ENCODE data around the gene TASP1. TPM values are rescaled to one million over a fixed set of nuclear protein-coding genes. Genes with fewer than 3 reads are reported as not detected.
A peak's percentile ranks its signal among the peaks of the same experiment; 100 is the strongest.

The TASP1 gene
- total RNA-seq, 1 donor from 2014 or later: 13.5 TPM

DNA sequence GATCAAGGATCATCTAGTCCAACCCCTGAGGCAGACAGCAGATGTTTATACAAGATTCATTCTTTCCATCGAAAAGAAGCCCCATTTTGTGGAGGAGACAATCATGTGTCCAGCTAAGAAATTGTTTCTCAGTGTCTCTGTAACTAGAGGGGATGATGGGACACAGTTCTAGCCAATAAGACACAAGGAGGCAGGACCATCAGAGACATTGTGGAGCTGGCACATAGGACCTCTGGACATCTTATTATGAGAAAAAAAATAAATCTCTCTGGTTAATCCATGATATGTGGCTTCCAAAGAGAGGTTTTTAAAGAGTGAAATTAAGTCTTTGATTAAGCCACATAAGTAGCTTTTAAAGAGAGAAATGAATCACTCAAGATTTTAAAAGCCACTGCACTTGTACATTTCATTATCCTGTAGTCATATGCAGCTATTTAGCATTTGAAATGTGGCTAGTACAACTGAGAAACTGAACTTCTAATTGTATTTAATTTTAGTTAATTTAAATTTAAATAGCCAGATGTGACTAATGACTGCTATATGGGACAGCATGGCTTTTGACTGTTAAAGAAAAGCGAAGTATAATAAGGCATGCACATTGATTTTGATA lies 176.8 kb downstream of the TASP1 start:
- DNase-seq: no peak

DNA sequence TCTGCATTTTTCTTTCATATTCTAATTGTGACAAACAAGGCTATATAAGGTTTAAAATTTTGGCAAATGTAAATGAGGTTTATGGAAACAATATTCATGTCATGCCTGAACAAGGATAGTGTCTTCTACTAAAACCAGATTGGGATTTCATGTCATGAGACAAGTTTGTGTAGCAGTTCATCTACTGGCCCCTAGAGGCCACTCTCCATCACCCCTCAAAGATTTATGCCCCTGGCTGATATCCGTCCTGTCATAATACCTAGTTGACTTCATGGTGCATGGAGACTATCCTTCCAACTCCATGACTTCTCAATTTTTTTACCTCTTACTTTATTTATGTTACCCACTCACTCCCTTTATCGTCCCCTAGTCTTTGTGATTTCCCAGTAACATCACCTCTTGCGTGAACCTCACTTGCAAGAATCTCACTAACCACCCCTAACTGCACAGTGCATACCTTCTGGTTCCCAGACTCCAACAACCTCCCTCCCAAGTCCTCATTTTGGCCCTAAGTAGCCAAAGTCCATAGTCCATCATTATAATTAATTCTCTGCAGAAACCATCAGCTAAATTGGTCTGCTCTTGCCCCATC lies 179.8 kb downstream of the TASP1 start:
- Mint-ChIP-seq H3K27ac (ENCODE audit: unreplicated experiment) (no peak overlapping the region), H3K4me3 (ENCODE audit: unreplicated experiment) (no peak overlapping the region), H3K9me3 (ENCODE audit: unreplicated experiment) (no peaks in the 10 kb centered on the region), H3K4me1 (ENCODE audit: low read depth, unreplicated experiment) (no peaks in the 10 kb centered on the region), H3K27me3 (ENCODE audit: unreplicated experiment) (peaks cover 1% of the 10 kb centered on the region), H3K36me3 (ENCODE audit: unreplicated experiment) (no peaks in the 10 kb centered on the region)
- TF ChIP-seq, protein P1, sequence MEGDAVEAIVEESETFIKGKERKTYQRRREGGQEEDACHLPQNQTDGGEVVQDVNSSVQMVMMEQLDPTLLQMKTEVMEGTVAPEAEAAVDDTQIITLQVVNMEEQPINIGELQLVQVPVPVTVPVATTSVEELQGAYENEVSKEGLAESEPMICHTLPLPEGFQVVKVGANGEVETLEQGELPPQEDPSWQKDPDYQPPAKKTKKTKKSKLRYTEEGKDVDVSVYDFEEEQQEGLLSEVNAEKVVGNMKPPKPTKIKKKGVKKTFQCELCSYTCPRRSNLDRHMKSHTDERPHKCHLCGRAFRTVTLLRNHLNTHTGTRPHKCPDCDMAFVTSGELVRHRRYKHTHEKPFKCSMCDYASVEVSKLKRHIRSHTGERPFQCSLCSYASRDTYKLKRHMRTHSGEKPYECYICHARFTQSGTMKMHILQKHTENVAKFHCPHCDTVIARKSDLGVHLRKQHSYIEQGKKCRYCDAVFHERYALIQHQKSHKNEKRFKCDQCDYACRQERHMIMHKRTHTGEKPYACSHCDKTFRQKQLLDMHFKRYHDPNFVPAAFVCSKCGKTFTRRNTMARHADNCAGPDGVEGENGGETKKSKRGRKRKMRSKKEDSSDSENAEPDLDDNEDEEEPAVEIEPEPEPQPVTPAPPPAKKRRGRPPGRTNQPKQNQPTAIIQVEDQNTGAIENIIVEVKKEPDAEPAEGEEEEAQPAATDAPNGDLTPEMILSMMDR (IDR thresholded peaks at IDR 0.05; ENCODE audit: partially characterized antibody, unreplicated experiment): peak; percentile 78
- DNase-seq: peak; percentile 20

More for the DNA sequence above, 176.8 kb downstream of the TASP1 start:
- no peak overlapping the region for H3K4me3 Mint-ChIP-seq (ENCODE audit: unreplicated experiment)
- TF ChIP-seq, protein P1 (IDR thresholded peaks at IDR 0.05; ENCODE audit: partially characterized antibody, unreplicated experiment): no peak
- peaks cover 1% of the 10 kb centered on the region for H3K27me3 Mint-ChIP-seq (ENCODE audit: unreplicated experiment)
- H3K27ac Mint-ChIP-seq (ENCODE audit: unreplicated experiment): no peak overlapping the region
- no peaks in the 10 kb centered on the region for H3K9me3 Mint-ChIP-seq (ENCODE audit: unreplicated experiment)
- H3K36me3 Mint-ChIP-seq (ENCODE audit: unreplicated experiment): no peaks in the 10 kb centered on the region
- no peaks in the 10 kb centered on the region for H3K4me1 Mint-ChIP-seq (ENCODE audit: low read depth, unreplicated experiment)

DNA sequence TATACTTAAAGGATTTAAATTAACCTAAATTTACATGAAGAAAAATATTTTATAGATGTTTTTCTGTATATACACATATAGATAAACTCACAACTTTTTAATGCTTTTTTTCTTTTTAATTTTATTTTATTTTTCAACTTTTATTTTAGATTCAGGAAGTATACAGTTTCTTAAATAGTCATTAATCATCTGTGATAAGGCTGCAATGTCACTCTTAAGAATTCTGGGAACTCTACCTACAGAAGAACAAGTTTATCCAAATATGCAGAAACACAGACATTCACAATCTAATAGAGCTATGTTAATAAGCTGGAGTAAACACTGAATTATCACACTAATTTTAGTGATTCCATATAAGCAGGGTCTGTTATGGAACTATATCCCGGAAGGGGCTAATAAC lies 181.2 kb downstream of the TASP1 start:
- H3K4me3 Mint-ChIP-seq (ENCODE audit: unreplicated experiment): no peak overlapping the region
- no peak for DNase-seq
- no peaks in the 10 kb centered on the region for H3K36me3 Mint-ChIP-seq (ENCODE audit: unreplicated experiment)
- no peaks in the 10 kb centered on the region for H3K9me3 Mint-ChIP-seq (ENCODE audit: unreplicated experiment)
- H3K27ac Mint-ChIP-seq (ENCODE audit: unreplicated experiment): no peak overlapping the region
- no peaks in the 10 kb centered on the region for H3K4me1 Mint-ChIP-seq (ENCODE audit: low read depth, unreplicated experiment)
- no peaks in the 10 kb centered on the region for H3K27me3 Mint-ChIP-seq (ENCODE audit: unreplicated experiment)
- TF ChIP-seq, protein P1 (IDR thresholded peaks at IDR 0.05; ENCODE audit: partially characterized antibody, unreplicated experiment): no peak

DNA sequence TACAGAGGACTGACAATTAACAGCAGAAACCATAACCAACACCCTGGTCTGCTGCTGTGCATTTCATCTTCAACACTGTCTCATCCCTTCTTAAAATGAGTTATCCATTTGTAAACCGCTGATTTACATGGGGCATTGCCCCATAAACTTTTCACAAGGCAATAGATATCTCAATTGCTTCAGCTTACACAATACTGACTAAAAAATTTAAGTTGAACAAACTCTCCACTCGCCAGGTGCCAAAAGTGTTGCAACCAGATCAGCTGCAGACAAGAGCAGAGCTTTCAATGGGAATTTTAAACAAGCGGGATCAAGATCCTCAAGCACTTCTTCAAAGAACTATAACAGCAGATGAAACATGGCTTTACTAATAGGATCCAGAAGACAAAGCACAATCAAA lies 183.0 kb downstream of the TASP1 start:
- no peaks in the 10 kb centered on the region for H3K9me3 Mint-ChIP-seq (ENCODE audit: unreplicated experiment)
- no peak for DNase-seq
- H3K4me3 Mint-ChIP-seq (ENCODE audit: unreplicated experiment): no peak overlapping the region
- peaks cover 1% of the 10 kb centered on the region for H3K36me3 Mint-ChIP-seq (ENCODE audit: unreplicated experiment)
- TF ChIP-seq, protein P1 (IDR thresholded peaks at IDR 0.05; ENCODE audit: partially characterized antibody, unreplicated experiment): no peak
- no peaks in the 10 kb centered on the region for H3K4me1 Mint-ChIP-seq (ENCODE audit: low read depth, unreplicated experiment)
- no peak overlapping the region for H3K27ac Mint-ChIP-seq (ENCODE audit: unreplicated experiment)
- no peaks in the 10 kb centered on the region for H3K27me3 Mint-ChIP-seq (ENCODE audit: unreplicated experiment)

DNA sequence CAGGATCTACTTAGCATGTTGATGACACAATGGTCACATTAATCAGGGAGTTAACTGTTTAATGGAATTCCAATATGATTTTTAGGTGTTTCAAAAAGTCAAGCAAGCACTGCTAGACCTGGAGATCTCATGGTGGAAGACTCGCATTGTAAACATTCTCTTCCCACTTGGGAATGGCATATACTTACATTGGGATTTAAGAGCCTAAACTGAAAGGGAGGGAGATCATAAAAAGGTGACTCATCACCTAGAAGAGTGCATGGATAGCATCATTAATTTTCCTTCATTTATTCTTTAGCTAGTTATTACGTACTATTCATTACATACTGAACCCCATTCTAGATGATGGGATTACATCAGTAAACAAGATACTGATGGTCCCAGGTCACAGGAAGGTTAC lies 185.4 kb downstream of the TASP1 start:
- H3K27me3 Mint-ChIP-seq (ENCODE audit: unreplicated experiment): no peaks in the 10 kb centered on the region
- H3K27ac Mint-ChIP-seq (ENCODE audit: unreplicated experiment): no peak overlapping the region
- TF ChIP-seq, protein P1 (IDR thresholded peaks at IDR 0.05; ENCODE audit: partially characterized antibody, unreplicated experiment): no peak
- DNase-seq: no peak
- no peaks in the 10 kb centered on the region for H3K9me3 Mint-ChIP-seq (ENCODE audit: unreplicated experiment)
- peaks cover 3% of the 10 kb centered on the region for H3K36me3 Mint-ChIP-seq (ENCODE audit: unreplicated experiment)
- H3K4me1 Mint-ChIP-seq (ENCODE audit: low read depth, unreplicated experiment): no peaks in the 10 kb centered on the region
- H3K4me3 Mint-ChIP-seq (ENCODE audit: unreplicated experiment): no peak overlapping the region
